Activated B cell treated with CpG ODN at 0.5 μM for 24 hours (primary cell): ENCODE measurements around the gene TRAF3. TPM values are rescaled to one million over a fixed set of nuclear protein-coding genes. Genes with fewer than 3 reads are reported as not detected.

ENCODE experiments used
- ATAC-seq: fragments of 200-7000 bp; cut with Tn5 transposase; one replicate; pipeline ENCODE4 v1.10.0; 2021; ENCODE audit warnings: low read depth, mild to moderate bottlenecking, moderate library complexity
- CTCF ChIA-PET: fragments of 350-600 bp; sonication (Branson Sonifier 250); formaldehyde crosslinking; loops from one replicate; lab custom pipeline; 2021; ENCODE audit warnings: antibody characterized with exemption; lab: Charles Lee
- POLR2A ChIA-PET: fragments of 350-600 bp; sonication (Branson Sonifier 250); formaldehyde crosslinking; loops from one replicate; lab custom pipeline; 2021; ENCODE audit warnings: antibody characterized with exemption; lab: Charles Lee
- DNase-seq: peaks from one replicate; pipeline ENCODE4 v3.0.0; 2022
- H3K27ac Mint-ChIP-seq: one replicate; pipeline ENCODE4 v1.8.0; 2020; ENCODE audit warnings: mixed read lengths
- H3K27me3 Mint-ChIP-seq: one replicate; pipeline ENCODE4 v1.8.0; 2021; ENCODE audit warnings: mixed read lengths
- H3K36me3 Mint-ChIP-seq: one replicate; pipeline ENCODE4 v1.8.0; 2021; ENCODE audit warnings: low read depth, mixed read lengths
- H3K4me1 Mint-ChIP-seq: one replicate; pipeline ENCODE4 v1.8.0; 2021; ENCODE audit warnings: mixed read lengths
- H3K4me3 Mint-ChIP-seq: one replicate; pipeline ENCODE4 v1.8.0; 2020; ENCODE audit warnings: mild to moderate bottlenecking, mixed read lengths
- H3K9me3 Mint-ChIP-seq: one replicate; pipeline ENCODE4 v1.8.0; 2020; ENCODE audit warnings: mixed read lengths
- CTCF ChIP-seq: fragments of 200-600 bp; IDR thresholded peaks from one replicate; pipeline ENCODE4 v1.8.0; 2022; ENCODE audit warnings: antibody characterized with exemption, mild to moderate bottlenecking
- intact Hi-C: fragments of 100-400 bp; cut with micrococcal nuclease; formaldehyde crosslinking; loops from one replicate; pipeline ENCODE4 v1.15.1; 2024
- total RNA-seq: library from RNA; stranded (reverse); gene quantifications from 2 replicates; pipeline ENCODE4 v1.2.3, GENCODE V29; 2022

Gene TRAF3
- total RNA-seq, 1 donor from 2014 or later = 120 TPM

- H3K27ac Mint-ChIP-seq = peak overlapping the region; percentile 94
Observed at GRCh38 chr14:102902086-102902485, 124.8 kb downstream of the TRAF3 start.

GRCh38 chr14:102902523-102903247, 125.4 kb downstream of the TRAF3 start:
- ATAC-seq (no peak), DNase-seq (no peak)
- Mint-ChIP-seq H3K27me3 (no peaks in the 10 kb centered on the region), H3K9me3 (no peaks in the 10 kb centered on the region), H3K36me3 (peaks cover 71% of the 10 kb centered on the region), H3K27ac (peak overlapping the region; percentile 94), H3K4me3 (peak overlapping the region; percentile 29), H3K4me1 (peaks cover 68% of the 10 kb centered on the region)
- intact Hi-C loops = loop anchor here (5.0 kb wide), 3 partner anchors 95 to 140 kb away; partner anchors contain the start of gene TRAF3
- no peak for TF ChIP-seq CTCF
- POLR2A ChIA-PET = interaction anchor here (1.4 to 2.3 kb wide), 2 partner anchors 10 to 124 kb away, joined by 3 to 6 read pairs; no protein-coding TSS in a partner anchor
- CTCF ChIA-PET = interaction anchor here (2.5 to 2.6 kb wide), 2 partner anchors 15 to 208 kb away, joined by 6 to 13 read pairs; no protein-coding TSS in a partner anchor

More at GRCh38 chr14:102902086-102902485, 124.8 kb downstream of the TRAF3 start:
- peaks cover 69% of the 10 kb centered on the region for H3K4me1 Mint-ChIP-seq
- ChIA-PET POLR2A (interaction anchor here (0.9 to 2.3 kb wide), 10 partner anchors 11 to 205 kb away, joined by 3 to 14 read pairs (median 4); no protein-coding TSS in a partner anchor), CTCF (interaction anchor here (2.5 to 2.6 kb wide), 2 partner anchors 15 to 208 kb away, joined by 6 to 13 read pairs; no protein-coding TSS in a partner anchor)
- no peak for TF ChIP-seq CTCF
- ATAC-seq = peak; percentile 5
- H3K27me3 Mint-ChIP-seq = no peaks in the 10 kb centered on the region
- intact Hi-C loops = loop anchor here (5.0 kb wide), 3 partner anchors 95 to 140 kb away; partner anchors contain the start of gene TRAF3
- no peak for DNase-seq
- H3K4me3 Mint-ChIP-seq = peak overlapping the region; percentile 75
- H3K36me3 Mint-ChIP-seq = peaks cover 73% of the 10 kb centered on the region
- H3K9me3 Mint-ChIP-seq = no peaks in the 10 kb centered on the region

DNA sequence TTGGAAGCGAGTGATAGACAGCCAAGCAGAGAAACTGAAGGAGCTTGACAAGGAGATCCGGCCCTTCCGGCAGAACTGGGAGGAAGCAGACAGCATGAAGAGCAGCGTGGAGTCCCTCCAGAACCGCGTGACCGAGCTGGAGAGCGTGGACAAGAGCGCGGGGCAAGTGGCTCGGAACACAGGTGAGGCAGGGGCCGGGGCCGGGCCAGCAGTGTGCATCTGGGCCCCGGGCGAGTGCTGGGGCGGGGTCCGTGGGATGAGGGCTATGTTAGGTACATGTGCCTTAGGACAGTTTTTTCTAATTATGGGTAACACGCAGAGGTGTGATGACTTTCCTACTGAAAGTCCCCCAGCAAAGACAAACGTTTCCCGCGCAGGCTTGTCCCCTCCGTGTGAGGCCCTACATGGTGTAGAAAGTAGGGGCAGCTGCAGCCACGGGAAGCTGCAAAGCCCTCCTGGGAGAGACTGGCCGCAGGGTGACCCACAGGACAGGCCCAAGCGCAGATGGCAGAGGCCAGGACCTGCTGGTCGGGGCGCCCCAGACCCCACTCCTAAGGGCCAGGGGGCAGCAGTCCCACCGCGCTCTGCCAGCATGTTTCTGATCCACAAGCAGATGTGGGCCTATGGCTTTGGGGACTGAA, 126.1 kb downstream of the TRAF3 start:
- Mint-ChIP-seq H3K9me3 (no peaks in the 10 kb centered on the region), H3K4me3 (peak overlapping the region; percentile 16), H3K27ac (peak overlapping the region; percentile 94), H3K27me3 (no peaks in the 10 kb centered on the region), H3K36me3 (peaks cover 71% of the 10 kb centered on the region), H3K4me1 (peaks cover 68% of the 10 kb centered on the region)
- TF ChIP-seq CTCF = no peak
- intact Hi-C loops = loop anchor here (5.0 kb wide), 3 partner anchors 96 to 141 kb away; partner anchors contain the start of gene TRAF3
- DNase-seq (no peak), ATAC-seq (no peak)
- ChIA-PET CTCF (interaction anchor here (2.5 to 2.6 kb wide), 2 partner anchors 14 to 209 kb away, joined by 6 to 13 read pairs; no protein-coding TSS in a partner anchor), POLR2A (no interaction called here)

- Mint-ChIP-seq H3K9me3 (no peaks in the 10 kb centered on the region), H3K4me1 (peaks cover 62% of the 10 kb centered on the region), H3K27ac (peak overlapping the region; percentile 70), H3K4me3 (no peak overlapping the region), H3K36me3 (peaks cover 68% of the 10 kb centered on the region), H3K27me3 (no peaks in the 10 kb centered on the region)
- intact Hi-C loops = loop anchor here (5.0 kb wide), 3 partner anchors 97 to 142 kb away; partner anchors contain the start of gene TRAF3
- POLR2A ChIA-PET = no interaction called here
- DNase-seq = no peak
- CTCF ChIA-PET = no interaction called here
- TF ChIP-seq CTCF = no peak
- ATAC-seq = no peak
Observed at GRCh38 chr14:102903889-102904512, 126.8 kb downstream of the TRAF3 start.
